Stimulated activated naive CD8-positive, alpha-beta T cell treated with anti-CD3 and anti-CD28 coated beads, Interleukin-15, Interleukin-2, amounts not matched to agents 100 U/mL and 50 U/mL, for 24 hours (primary cell): ENCODE results near the gene ACP1.

Experiments
- ATAC-seq: fragments of 150-1000 bp; cut with Tn5 transposase; one replicate; pipeline ENCODE4 v1.10.0; 2021
- DNase-seq: peaks from one replicate; pipeline ENCODE4 v3.0.0; 2021

Gene ACP1

DNA sequence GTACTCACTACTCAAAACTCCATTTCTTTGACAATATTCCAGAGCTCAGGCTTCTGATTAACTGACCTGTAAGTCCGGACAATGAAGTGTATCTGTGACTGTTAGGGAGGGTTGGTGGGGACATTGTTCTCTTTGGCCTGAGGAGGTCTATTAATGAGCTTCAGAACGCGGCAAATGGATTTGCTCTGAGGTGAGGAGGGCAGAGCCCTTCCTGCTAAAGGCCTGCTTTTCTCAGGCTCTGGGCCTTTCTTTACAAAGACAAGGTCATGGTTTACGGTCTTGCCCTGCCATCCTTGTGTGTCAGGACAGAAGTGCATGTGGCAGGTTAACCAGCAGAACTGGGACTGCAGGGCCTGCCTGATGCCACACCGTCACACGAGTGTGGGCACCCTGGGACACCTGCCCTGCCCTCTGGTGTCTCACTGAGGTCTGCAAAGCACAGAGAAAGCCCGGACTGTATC, 15.9 kb downstream of the ACP1 start:
- DNase-seq, result no peak

DNA sequence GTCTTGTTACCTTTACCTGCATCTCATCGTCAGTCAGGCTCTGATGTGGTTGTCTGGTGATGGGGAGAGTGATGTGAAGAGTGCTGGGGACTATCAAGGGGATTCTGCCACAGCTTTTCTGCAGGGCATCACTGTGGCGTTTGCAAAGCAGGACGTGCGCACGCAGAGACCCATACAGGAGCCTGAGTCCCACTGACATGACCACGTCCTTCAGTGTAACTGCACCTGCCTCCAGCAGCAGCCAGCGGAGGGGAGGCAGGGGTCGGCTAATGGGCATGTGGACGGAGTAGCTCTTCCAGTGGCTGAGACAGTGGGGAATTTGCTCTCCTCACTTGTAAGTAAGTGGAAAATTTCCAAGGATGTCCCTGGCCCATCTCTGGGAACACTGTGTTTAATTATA, 16.6 kb downstream of the ACP1 start:
- no peak for ATAC-seq

More for the DNA sequence above, 15.9 kb downstream of the ACP1 start:
- ATAC-seq, result peak; percentile 9

DNA sequence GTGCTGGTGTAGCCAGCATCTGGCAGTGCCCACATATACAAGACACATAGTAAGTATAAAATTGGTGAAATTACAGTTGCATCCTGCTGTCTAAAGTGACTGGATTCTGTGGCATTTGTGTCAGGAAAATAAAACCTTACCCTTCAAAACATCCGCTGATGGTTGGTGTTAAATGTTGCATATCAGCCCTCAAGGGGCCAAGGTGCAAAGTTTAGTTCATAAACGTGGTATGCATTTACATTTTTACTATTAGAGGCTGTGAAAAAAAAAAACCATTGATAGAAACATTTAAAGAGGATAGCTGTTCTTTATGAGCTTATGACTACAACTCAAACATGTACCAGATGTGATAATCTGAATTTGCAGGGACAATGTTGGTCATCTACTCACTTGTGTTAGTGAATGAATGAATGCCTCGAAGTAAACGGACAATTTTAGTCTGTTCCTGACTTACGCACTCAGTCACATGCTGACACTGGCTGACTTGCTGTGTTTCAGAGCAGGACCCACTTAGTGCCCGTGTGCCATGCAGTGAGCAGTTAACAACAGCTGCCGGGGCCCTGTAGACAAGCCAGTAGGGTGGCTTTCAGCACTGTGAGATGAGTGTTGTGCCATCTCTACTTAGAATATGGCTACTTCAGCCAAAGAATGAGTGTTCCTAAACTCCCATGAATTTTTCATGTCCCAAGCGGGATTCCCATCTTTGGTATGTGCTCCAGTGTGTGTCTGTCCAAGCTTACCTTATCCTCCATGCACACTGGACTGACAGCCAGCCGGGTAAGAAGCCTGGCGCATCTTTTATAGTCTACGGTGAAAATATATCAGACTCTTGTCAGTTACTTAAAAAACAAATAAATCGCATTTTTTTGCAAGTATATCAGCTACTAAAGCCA, 17.9 kb downstream of the ACP1 start:
- ATAC-seq, result no peak

More for the DNA sequence above, 16.6 kb downstream of the ACP1 start:
- no peak for DNase-seq

DNA sequence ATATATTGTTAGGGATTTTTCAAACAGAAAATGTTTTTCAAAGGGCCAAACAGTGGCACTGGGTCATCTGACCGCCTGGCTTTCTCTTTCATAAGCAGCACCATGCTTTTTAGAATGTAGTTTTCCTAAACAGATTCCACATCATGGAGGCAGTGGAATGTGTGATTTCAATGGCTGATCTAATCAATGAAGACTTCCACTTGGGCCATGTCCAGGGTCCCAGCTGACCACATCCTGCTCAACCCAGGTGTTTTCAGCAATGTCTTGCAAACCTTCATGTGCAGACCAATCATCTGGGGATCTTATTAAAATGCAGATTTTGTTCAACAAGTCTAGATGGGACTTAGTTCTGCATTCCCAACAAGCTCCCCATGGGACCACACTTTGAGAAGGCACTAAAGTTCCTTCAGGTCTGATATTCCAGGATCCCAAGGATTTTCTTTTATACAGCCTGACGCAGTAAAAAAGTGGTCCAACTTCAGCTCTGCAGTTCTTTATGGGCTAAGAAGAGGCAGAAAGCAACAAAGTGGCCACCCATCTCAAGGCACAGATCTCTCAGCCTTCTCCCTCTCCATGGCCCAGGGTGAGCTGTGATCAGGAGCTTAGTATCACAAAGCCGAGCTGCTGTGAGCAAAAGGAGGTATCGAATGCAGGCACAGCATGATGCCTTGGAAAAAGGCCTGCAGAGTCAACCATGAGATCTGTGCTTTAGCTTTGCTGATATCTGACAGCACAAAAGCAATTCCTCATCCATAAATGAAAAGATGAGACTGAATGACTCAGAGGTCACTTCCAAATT, 19.4 kb downstream of the ACP1 start:
- ATAC-seq, result no peak
- DNase-seq, result no peak

More for the DNA sequence above, 17.9 kb downstream of the ACP1 start:
- no peak for DNase-seq

DNA sequence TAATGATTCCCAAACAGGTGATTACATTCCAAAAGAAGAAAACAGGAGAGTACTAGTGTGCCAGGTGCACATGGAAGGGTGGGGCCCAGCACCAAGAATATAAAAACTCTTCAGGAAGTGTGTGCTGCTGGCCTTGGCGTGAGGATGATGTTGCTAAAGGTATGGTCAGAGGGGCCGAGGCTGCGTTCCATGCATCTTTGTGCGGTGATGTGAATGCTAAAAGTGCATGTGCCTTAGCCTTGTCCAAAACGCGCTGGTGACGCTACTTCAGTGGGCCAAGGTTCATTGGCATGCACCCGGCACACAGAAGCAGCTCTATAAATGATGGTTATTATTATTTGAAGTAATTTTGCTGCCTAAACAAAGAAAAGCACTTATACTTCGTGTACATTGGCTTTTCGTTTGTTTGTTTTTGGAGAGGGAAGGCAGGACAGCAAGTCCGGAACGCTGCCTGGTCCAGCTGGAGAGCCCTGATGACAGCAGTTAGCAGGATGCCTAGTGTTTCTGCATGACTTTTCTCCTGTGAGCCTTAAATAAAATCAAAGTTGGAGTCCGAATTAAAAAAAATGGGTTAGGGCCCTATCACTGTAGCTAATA, 20.2 kb downstream of the ACP1 start:
- ATAC-seq, result no peak

GRCh38 chr2:285531-285930, 20.8 kb downstream of the ACP1 start:
- no peak for ATAC-seq
- no peak for DNase-seq

More for the DNA sequence above, 20.2 kb downstream of the ACP1 start:
- no peak for DNase-seq

- ATAC-seq (no peak), DNase-seq (no peak)
These were observed 21.3 kb downstream of the ACP1 start for GRCh38 chr2:286035-286434.

GRCh38 chr2:286774-287392, 22.1 kb downstream of the ACP1 start:
- no peak for DNase-seq
- no peak for ATAC-seq

DNA sequence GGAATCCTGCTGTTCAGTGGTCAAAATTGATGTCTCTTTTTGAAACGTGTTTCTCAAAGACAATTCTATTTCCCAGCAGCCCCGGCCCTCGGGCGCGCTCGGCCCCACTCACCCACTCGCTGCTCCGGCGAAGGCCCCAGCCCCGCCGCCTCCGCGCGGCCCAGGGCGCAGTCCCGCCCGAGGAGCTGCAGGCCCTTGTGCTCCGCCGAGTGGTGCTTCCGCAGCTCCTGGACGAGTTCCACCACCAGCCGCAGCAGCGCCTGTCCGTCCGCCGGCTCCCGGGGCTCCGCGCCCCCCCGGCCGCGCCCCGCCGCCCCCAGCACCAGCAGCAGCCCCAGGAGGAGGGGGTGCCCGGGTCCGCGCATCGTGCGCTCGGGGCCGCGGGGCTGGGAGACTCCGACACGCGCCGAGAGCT, 22.7 kb downstream of the ACP1 start:
- DNase-seq, result peak; percentile 15

DNA sequence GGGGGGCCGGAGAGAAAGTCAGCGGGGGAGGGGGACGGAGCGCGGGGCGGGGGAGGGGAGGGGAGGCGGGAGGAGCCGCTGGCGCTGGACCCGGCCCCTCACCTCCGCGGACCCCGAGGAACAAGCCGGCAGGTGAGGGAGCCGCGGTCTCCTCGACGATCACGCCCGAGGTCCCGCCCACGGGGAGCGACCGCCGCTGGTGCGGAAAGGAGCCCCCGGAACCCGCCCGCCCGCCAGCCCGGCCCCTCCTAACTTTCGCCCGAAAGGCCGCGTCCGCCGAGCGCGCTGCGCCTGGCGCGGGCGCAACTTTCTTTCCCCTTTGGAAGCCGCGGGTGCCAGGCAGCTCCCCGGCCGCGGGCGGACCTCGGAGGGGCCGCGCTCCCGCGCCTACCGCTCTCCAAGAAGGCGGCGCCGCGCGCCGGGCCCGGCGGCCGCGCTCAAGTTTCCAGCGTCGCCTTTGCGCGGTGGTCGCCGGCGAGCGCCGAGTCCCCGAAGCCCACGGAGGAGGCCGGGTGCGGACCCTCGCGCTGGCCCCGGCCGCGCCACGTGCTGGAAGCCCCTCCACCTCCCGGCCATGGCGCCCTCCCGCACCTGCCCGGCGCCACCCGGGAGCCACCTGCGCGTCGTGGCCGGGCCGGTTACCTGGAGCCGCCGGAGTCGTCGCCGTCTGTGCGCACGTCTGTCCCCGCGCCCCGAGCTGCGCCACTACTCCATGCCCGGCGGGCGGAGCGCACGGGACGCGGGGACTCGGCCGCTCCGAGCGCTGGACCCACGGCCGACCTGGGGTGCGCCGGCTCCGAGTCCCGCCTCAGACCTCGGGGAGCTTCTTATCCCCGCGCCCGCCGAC, 23.4 kb downstream of the ACP1 start, which contains the start of gene ALKAL2:
TSS of gene ALKAL2 (minus strand) at position 181 of the 847 bp plus-strand sequence. CDS start 256 bp downstream, outside the sequence.
- DNase-seq, result peak; percentile 25
- ATAC-seq, result no peak

More for the DNA sequence above, 22.7 kb downstream of the ACP1 start:
- peak; percentile 24 for ATAC-seq

- DNase-seq, result no peak
- no peak for ATAC-seq
These were observed 24.1 kb downstream of the ACP1 start for GRCh38 chr2:288758-289361.

GRCh38 chr2:289362-290089, 24.8 kb downstream of the ACP1 start:
- no peak for DNase-seq

GRCh38 chr2:290090-290722, 25.5 kb downstream of the ACP1 start:
- DNase-seq, result peak; percentile 58
- ATAC-seq, result peak; percentile 71

More at GRCh38 chr2:289362-290089, 24.8 kb downstream of the ACP1 start:
- no peak for ATAC-seq

DNA sequence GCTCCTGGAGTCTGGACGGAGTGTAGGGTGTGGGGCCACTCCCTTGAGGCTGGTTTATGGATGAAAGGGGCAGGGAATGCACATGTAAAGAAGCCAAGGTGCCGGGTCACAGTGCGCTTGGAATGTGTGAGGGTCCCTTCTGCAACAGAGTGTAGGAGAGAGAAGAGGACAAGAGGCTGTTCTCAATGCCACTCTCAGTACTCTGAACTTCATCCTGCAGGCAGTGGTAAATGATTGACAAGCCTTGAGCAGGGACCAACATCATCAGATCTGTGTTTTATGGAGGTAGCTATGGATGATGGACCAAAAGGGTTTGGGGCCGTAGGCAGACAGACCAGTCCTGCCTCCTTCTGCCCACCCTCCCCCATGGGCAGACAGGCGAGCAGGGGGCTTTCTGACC, 30.3 kb downstream of the ACP1 start:
- ATAC-seq (no peak), DNase-seq (no peak)

GRCh38 chr2:296354-296753, 31.6 kb downstream of the ACP1 start:
- ATAC-seq (no peak), DNase-seq (no peak)

GRCh38 chr2:305366-305765, 40.6 kb downstream of the ACP1 start:
- DNase-seq (no peak), ATAC-seq (no peak)

- DNase-seq (no peak), ATAC-seq (no peak)
These were observed 44.6 kb downstream of the ACP1 start for GRCh38 chr2:309148-309953.

DNA sequence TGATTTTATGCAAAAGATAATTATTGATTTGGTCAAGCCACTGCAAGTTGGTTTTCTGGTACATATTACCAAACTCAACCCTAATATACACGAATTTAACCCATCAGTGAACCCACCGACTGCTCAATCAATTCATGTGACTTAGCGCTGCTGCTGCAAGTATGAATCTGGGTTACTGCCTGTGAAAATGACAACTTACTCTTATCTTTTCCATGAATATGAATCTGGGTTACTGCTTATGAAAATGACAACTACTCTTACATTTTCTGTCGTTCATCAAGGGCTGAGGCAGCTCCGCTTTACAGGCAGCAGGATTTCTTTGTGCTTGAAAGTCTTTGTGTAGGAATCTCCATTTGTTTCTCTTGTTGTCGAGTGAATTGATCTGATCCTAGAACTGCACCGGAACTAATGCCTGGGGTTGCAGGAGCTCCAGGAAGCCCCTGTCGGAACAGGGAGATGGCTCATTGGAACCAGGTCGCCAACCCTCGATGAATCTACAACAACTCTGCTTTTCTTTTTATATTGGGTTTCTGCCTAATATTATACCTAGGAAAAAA, 45.3 kb downstream of the ACP1 start:
- DNase-seq (no peak), ATAC-seq (no peak)
